ENCODE data around the gene TUBA1B. TPM values are rescaled to one million over a fixed set of nuclear protein-coding genes. Genes with fewer than 3 reads are reported as not detected.

TUBA1B gene
- total and polyA plus RNA-seq, 2 of the 13 experiments (the other 11 are each of a cell fraction or from before 2014, with no cell fraction given), result 1,275 to 1,353 TPM

DNA sequence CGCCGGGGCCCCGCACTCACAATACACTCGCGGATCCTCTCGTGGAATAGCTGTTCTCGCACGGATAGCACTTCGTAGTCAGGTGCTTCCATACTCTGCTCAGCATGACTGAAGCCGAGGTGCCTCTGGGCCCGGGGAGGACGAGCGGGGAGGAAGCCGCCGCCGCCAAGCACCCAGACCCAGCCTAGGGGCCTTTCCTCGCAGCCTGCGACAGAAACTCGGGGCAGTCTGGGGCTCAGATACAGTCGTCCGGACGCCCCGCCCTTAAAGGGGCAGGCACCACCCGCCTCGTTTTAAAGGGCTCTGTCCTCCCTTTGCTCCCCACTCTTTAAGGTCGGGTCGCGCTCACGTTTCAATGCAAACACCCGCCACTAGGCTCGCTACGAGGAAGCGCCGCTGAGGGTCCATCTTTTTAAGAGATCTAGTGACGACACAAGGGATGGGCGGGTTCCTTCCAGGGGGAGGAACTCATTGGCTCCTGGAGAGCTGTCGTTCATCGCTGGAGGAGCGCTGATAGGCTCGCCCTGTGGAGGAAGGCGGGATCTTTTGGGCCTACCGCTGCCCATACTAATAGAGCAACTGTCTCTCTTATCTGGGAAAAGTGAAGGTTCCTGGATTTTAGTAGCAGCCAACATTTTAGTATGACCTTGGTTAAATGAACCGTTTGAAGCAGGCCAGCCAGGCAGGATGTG, 20.6 kb downstream of the TUBA1B start, which contains the start of gene LMBR1L (continued):
- TF ChIP-seq ZBTB49 (CRISPR knock-in tag; IDR thresholded peaks at IDR 0.05; ENCODE audit: borderline replicate concordance), result no peak
- TF ChIP-seq, protein P1, sequence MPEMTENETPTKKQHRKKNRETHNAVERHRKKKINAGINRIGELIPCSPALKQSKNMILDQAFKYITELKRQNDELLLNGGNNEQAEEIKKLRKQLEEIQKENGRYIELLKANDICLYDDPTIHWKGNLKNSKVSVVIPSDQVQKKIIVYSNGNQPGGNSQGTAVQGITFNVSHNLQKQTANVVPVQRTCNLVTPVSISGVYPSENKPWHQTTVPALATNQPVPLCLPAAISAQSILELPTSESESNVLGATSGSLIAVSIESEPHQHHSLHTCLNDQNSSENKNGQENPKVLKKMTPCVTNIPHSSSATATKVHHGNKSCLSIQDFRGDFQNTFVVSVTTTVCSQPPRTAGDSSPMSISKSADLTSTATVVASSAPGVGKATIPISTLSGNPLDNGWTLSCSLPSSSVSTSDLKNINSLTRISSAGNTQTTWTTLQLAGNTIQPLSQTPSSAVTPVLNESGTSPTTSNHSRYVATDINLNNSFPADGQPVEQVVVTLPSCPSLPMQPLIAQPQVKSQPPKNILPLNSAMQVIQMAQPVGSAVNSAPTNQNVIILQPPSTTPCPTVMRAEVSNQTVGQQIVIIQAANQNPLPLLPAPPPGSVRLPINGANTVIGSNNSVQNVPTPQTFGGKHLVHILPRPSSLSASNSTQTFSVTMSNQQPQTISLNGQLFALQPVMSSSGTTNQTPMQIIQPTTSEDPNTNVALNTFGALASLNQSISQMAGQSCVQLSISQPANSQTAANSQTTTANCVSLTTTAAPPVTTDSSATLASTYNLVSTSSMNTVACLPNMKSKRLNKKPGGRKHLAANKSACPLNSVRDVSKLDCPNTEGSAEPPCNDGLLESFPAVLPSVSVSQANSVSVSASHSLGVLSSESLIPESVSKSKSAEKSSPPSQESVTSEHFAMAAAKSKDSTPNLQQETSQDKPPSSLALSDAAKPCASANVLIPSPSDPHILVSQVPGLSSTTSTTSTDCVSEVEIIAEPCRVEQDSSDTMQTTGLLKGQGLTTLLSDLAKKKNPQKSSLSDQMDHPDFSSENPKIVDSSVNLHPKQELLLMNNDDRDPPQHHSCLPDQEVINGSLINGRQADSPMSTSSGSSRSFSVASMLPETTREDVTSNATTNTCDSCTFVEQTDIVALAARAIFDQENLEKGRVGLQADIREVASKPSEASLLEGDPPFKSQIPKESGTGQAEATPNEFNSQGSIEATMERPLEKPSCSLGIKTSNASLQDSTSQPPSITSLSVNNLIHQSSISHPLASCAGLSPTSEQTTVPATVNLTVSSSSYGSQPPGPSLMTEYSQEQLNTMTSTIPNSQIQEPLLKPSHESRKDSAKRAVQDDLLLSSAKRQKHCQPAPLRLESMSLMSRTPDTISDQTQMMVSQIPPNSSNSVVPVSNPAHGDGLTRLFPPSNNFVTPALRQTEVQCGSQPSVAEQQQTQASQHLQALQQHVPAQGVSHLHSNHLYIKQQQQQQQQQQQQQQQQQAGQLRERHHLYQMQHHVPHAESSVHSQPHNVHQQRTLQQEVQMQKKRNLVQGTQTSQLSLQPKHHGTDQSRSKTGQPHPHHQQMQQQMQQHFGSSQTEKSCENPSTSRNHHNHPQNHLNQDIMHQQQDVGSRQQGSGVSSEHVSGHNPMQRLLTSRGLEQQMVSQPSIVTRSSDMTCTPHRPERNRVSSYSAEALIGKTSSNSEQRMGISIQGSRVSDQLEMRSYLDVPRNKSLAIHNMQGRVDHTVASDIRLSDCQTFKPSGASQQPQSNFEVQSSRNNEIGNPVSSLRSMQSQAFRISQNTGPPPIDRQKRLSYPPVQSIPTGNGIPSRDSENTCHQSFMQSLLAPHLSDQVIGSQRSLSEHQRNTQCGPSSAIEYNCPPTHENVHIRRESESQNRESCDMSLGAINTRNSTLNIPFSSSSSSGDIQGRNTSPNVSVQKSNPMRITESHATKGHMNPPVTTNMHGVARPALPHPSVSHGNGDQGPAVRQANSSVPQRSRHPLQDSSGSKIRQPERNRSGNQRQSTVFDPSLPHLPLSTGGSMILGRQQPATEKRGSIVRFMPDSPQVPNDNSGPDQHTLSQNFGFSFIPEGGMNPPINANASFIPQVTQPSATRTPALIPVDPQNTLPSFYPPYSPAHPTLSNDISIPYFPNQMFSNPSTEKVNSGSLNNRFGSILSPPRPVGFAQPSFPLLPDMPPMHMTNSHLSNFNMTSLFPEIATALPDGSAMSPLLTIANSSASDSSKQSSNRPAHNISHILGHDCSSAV (CRISPR knock-in tag; IDR thresholded peaks at IDR 0.05; ENCODE audit: borderline replicate concordance), result no peak
- TF ChIP-seq ZNF607 (CRISPR knock-in tag; IDR thresholded peaks at IDR 0.05; ENCODE audit: borderline replicate concordance), result peak; percentile 41; the same call in 1 of the 2 replicates
- TF ChIP-seq, protein P2, sequence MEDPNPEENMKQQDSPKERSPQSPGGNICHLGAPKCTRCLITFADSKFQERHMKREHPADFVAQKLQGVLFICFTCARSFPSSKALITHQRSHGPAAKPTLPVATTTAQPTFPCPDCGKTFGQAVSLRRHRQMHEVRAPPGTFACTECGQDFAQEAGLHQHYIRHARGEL (CRISPR knock-in tag; IDR thresholded peaks at IDR 0.05), result no peak
- no peak for TF ChIP-seq KLF9 (CRISPR knock-in tag; IDR thresholded peaks at IDR 0.05; ENCODE audit: low read depth)
- no peak for TF ChIP-seq ZNF207 (IDR thresholded peaks at IDR 0.05; ENCODE audit: borderline replicate concordance)
- no peak for TF ChIP-seq TERF1 (CRISPR knock-in tag; IDR thresholded peaks at IDR 0.05)
- peak; percentile 75; the same call in 1 of the 2 replicates for TF ChIP-seq ZNF547 (CRISPR knock-in tag; IDR thresholded peaks at IDR 0.05)
- TF ChIP-seq, protein P3, sequence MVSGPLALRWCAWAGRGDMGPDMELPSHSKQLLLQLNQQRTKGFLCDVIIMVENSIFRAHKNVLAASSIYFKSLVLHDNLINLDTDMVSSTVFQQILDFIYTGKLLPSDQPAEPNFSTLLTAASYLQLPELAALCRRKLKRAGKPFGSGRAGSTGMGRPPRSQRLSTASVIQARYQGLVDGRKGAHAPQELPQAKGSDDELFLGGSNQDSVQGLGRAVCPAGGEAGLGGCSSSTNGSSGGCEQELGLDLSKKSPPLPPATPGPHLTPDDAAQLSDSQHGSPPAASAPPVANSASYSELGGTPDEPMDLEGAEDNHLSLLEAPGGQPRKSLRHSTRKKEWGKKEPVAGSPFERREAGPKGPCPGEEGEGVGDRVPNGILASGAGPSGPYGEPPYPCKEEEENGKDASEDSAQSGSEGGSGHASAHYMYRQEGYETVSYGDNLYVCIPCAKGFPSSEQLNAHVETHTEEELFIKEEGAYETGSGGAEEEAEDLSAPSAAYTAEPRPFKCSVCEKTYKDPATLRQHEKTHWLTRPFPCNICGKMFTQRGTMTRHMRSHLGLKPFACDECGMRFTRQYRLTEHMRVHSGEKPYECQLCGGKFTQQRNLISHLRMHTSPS (CRISPR knock-in tag; IDR thresholded peaks at IDR 0.05; ENCODE audit: low read depth), result no peak
- TF ChIP-seq NCOA5 (CRISPR knock-in tag; IDR thresholded peaks at IDR 0.05), result no peak
- TF ChIP-seq FOXO1 (CRISPR knock-in tag; IDR thresholded peaks at IDR 0.05), result no peak
- no peak for TF ChIP-seq ZNF503 (CRISPR knock-in tag; IDR thresholded peaks at IDR 0.05)
